ENCODE results near the gene LHX2. TPM values are rescaled to one million over a fixed set of nuclear protein-coding genes. Genes with fewer than 3 reads are reported as not detected.
A peak's percentile ranks its signal among the peaks of the same experiment; 100 is the strongest.

Gene LHX2
- total and polyA plus RNA-seq, 2 experiments from 2014 or later = 1.7 TPM; not detected in 1

DNA sequence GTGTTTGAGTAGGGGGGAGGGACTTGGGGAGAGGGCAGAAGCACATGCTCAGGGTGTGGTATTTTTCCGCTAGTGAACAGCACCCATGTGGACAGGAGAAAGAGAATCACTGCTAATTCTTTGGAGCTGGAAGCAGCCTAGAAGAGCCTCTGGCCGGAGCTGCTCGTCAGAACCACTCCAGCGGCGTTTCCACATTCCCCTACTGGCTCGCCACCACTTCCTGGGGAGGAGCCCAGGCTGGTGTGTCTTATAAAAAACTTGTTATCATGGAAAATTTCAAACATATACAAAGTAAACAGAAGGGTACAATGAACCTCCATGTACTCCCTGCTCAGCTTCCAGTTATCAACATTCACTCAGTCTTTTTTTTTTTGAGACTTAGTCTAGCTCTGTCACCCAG, 26.7 kb downstream of the LHX2 start:
- H3K27ac Mint-ChIP-seq = no peak overlapping the region
- TF ChIP-seq, protein P1, sequence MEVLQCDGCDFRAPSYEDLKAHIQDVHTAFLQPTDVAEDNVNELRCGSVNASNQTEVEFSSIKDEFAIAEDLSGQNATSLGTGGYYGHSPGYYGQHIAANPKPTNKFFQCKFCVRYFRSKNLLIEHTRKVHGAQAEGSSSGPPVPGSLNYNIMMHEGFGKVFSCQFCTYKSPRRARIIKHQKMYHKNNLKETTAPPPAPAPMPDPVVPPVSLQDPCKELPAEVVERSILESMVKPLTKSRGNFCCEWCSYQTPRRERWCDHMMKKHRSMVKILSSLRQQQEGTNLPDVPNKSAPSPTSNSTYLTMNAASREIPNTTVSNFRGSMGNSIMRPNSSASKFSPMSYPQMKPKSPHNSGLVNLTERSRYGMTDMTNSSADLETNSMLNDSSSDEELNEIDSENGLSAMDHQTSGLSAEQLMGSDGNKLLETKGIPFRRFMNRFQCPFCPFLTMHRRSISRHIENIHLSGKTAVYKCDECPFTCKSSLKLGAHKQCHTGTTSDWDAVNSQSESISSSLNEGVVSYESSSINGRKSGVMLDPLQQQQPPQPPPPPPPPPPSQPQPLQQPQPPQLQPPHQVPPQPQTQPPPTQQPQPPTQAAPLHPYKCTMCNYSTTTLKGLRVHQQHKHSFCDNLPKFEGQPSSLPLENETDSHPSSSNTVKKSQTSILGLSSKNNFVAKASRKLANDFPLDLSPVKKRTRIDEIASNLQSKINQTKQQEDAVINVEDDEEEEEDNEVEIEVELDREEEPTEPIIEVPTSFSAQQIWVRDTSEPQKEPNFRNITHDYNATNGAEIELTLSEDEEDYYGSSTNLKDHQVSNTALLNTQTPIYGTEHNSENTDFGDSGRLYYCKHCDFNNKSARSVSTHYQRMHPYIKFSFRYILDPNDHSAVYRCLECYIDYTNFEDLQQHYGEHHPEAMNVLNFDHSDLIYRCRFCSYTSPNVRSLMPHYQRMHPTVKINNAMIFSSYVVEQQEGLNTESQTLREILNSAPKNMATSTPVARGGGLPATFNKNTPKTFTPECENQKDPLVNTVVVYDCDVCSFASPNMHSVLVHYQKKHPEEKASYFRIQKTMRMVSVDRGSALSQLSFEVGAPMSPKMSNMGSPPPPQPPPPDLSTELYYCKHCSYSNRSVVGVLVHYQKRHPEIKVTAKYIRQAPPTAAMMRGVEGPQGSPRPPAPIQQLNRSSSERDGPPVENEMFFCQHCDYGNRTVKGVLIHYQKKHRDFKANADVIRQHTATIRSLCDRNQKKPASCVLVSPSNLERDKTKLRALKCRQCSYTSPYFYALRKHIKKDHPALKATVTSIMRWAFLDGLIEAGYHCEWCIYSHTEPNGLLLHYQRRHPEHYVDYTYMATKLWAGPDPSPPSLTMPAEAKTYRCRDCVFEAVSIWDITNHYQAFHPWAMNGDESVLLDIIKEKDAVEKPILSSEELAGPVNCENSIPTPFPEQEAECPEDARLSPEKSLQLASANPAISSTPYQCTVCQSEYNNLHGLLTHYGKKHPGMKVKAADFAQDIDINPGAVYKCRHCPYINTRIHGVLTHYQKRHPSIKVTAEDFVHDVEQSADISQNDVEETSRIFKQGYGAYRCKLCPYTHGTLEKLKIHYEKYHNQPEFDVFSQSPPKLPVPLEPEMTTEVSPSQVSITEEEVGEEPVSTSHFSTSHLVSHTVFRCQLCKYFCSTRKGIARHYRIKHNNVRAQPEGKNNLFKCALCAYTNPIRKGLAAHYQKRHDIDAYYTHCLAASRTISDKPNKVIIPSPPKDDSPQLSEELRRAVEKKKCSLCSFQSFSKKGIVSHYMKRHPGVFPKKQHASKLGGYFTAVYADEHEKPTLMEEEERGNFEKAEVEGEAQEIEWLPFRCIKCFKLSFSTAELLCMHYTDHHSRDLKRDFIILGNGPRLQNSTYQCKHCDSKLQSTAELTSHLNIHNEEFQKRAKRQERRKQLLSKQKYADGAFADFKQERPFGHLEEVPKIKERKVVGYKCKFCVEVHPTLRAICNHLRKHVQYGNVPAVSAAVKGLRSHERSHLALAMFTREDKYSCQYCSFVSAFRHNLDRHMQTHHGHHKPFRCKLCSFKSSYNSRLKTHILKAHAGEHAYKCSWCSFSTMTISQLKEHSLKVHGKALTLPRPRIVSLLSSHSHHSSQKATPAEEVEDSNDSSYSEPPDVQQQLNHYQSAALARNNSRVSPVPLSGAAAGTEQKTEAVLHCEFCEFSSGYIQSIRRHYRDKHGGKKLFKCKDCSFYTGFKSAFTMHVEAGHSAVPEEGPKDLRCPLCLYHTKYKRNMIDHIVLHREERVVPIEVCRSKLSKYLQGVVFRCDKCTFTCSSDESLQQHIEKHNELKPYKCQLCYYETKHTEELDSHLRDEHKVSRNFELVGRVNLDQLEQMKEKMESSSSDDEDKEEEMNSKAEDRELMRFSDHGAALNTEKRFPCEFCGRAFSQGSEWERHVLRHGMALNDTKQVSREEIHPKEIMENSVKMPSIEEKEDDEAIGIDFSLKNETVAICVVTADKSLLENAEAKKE (CRISPR knock-in tag; IDR thresholded peaks at IDR 0.05) = no peak
- TF ChIP-seq STAT1 (IDR thresholded peaks at IDR 0.05; ENCODE audit: unreplicated experiment) (no peak), ZNF331 (CRISPR knock-in tag; IDR thresholded peaks at IDR 0.05; ENCODE audit: low read depth) (no peak), ZNF114 (CRISPR knock-in tag; IDR thresholded peaks at IDR 0.05) (no peak), CREB1 (CRISPR knock-in tag; IDR thresholded peaks at IDR 0.05; ENCODE audit: low read depth) (no peak), NANOG (IDR thresholded peaks at IDR 0.05; ENCODE audit: borderline replicate concordance) (no peak), EZH2 (IDR thresholded peaks at IDR 0.05; ENCODE audit: low read depth, unreplicated experiment) (no peak), POLR2AphosphoS5 (IDR thresholded peaks at IDR 0.05; ENCODE audit: low read depth) (no peak), EZH2phosphoT487 (IDR thresholded peaks at IDR 0.05; ENCODE audit: unreplicated experiment) (no peak), JUNB (IDR thresholded peaks at IDR 0.05; ENCODE audit: unreplicated experiment) (no peak)
- TF ChIP-seq, protein P2, sequence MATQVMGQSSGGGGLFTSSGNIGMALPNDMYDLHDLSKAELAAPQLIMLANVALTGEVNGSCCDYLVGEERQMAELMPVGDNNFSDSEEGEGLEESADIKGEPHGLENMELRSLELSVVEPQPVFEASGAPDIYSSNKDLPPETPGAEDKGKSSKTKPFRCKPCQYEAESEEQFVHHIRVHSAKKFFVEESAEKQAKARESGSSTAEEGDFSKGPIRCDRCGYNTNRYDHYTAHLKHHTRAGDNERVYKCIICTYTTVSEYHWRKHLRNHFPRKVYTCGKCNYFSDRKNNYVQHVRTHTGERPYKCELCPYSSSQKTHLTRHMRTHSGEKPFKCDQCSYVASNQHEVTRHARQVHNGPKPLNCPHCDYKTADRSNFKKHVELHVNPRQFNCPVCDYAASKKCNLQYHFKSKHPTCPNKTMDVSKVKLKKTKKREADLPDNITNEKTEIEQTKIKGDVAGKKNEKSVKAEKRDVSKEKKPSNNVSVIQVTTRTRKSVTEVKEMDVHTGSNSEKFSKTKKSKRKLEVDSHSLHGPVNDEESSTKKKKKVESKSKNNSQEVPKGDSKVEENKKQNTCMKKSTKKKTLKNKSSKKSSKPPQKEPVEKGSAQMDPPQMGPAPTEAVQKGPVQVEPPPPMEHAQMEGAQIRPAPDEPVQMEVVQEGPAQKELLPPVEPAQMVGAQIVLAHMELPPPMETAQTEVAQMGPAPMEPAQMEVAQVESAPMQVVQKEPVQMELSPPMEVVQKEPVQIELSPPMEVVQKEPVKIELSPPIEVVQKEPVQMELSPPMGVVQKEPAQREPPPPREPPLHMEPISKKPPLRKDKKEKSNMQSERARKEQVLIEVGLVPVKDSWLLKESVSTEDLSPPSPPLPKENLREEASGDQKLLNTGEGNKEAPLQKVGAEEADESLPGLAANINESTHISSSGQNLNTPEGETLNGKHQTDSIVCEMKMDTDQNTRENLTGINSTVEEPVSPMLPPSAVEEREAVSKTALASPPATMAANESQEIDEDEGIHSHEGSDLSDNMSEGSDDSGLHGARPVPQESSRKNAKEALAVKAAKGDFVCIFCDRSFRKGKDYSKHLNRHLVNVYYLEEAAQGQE (IDR thresholded peaks at IDR 0.05; ENCODE audit: unreplicated experiment) = no peak
- TF ChIP-seq, protein P3, sequence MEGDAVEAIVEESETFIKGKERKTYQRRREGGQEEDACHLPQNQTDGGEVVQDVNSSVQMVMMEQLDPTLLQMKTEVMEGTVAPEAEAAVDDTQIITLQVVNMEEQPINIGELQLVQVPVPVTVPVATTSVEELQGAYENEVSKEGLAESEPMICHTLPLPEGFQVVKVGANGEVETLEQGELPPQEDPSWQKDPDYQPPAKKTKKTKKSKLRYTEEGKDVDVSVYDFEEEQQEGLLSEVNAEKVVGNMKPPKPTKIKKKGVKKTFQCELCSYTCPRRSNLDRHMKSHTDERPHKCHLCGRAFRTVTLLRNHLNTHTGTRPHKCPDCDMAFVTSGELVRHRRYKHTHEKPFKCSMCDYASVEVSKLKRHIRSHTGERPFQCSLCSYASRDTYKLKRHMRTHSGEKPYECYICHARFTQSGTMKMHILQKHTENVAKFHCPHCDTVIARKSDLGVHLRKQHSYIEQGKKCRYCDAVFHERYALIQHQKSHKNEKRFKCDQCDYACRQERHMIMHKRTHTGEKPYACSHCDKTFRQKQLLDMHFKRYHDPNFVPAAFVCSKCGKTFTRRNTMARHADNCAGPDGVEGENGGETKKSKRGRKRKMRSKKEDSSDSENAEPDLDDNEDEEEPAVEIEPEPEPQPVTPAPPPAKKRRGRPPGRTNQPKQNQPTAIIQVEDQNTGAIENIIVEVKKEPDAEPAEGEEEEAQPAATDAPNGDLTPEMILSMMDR (conservative IDR thresholded peaks at IDR 0.05; ENCODE audit: low read depth in 2 of 2) = no peak
- TF ChIP-seq, protein P4, sequence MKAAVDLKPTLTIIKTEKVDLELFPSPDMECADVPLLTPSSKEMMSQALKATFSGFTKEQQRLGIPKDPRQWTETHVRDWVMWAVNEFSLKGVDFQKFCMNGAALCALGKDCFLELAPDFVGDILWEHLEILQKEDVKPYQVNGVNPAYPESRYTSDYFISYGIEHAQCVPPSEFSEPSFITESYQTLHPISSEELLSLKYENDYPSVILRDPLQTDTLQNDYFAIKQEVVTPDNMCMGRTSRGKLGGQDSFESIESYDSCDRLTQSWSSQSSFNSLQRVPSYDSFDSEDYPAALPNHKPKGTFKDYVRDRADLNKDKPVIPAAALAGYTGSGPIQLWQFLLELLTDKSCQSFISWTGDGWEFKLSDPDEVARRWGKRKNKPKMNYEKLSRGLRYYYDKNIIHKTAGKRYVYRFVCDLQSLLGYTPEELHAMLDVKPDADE (IDR thresholded peaks at IDR 0.05) = no peak
- H3K4me3 Mint-ChIP-seq = no peak overlapping the region
- H3K27me3 Mint-ChIP-seq (ENCODE audit: insufficient read depth, low read depth, poor library complexity) = peaks cover 47% of the 10 kb centered on the region
- peaks cover 4% of the 10 kb centered on the region; the same call in 1 of the 2 replicates for H3K4me1 ChIP-seq (ENCODE audit: insufficient read depth)
- no peaks in the 10 kb centered on the region for H3K79me2 ChIP-seq (replicated peaks; ENCODE audit: insufficient read depth)
- H3K27ac ChIP-seq (ENCODE audit: low read depth) = no peak overlapping the region
- DNase-seq (ENCODE audit: low spot score) (no peak), ATAC-seq (no peak)
- H3K27me3 ChIP-seq (ENCODE audit: insufficient read depth) = peaks cover 53% of the 10 kb centered on the region
- H3K36me3 ChIP-seq (ENCODE audit: insufficient read depth) = no peaks in the 10 kb centered on the region
- no peak overlapping the region for H3K4me2 ChIP-seq
- peaks cover 8% of the 10 kb centered on the region for H3K4me1 Mint-ChIP-seq
- no peaks in the 10 kb centered on the region for H3K9me3 Mint-ChIP-seq
- H3F3A ChIP-seq (replicated peaks; ENCODE audit: low read depth) = no peaks in the 10 kb centered on the region; the same call in 1 of the 2 replicates
- 0 out of 2 replicates have a peak overlapping the region, but pooled peaks have one; percentile 3 for H2AFZ ChIP-seq
- no peak overlapping the region for H3K4me3 ChIP-seq
- no peaks in the 10 kb centered on the region for H3K36me3 Mint-ChIP-seq (ENCODE audit: low read depth)
- H4K20me1 ChIP-seq (replicated peaks; ENCODE audit: insufficient read depth) = no peaks in the 10 kb centered on the region
- no peaks in the 10 kb centered on the region for H3K9me2 ChIP-seq (ENCODE audit: insufficient read depth)

Data from GM23338 (cell line).